HG03571 (cell line): Measurements from ENCODE around the gene ADAT3.

Experiments used
- ATAC-seq: cut with Tn5 transposase; IDR thresholded peaks from one replicate; pipeline ENCODE4 v1.9.1; 2021; ENCODE audit not compliant: unreplicated experiment

ADAT3 gene

GRCh38 chr19:1905110-1905862 is at the start of gene ADAT3, which contains the start of gene SCAMP4:
TSS of gene ADAT3 (plus strand) at chr19:1905399. CDS start at chr19:1912048, 6,649 bp downstream.
TSS of gene SCAMP4 (plus strand) at chr19:1905399. CDS start at chr19:1915020, 9,621 bp downstream.
- peak; percentile 72 for ATAC-seq

- ATAC-seq: no peak
Observed at GRCh38 chr19:1855828-1856255, 49.4 kb upstream of the ADAT3 start.

- no peak for ATAC-seq
Observed at GRCh38 chr19:1856345-1856697, 48.9 kb upstream of the ADAT3 start.

- ATAC-seq: no peak
Observed at GRCh38 chr19:1856698-1857603, 48.2 kb upstream of the ADAT3 start.

DNA sequence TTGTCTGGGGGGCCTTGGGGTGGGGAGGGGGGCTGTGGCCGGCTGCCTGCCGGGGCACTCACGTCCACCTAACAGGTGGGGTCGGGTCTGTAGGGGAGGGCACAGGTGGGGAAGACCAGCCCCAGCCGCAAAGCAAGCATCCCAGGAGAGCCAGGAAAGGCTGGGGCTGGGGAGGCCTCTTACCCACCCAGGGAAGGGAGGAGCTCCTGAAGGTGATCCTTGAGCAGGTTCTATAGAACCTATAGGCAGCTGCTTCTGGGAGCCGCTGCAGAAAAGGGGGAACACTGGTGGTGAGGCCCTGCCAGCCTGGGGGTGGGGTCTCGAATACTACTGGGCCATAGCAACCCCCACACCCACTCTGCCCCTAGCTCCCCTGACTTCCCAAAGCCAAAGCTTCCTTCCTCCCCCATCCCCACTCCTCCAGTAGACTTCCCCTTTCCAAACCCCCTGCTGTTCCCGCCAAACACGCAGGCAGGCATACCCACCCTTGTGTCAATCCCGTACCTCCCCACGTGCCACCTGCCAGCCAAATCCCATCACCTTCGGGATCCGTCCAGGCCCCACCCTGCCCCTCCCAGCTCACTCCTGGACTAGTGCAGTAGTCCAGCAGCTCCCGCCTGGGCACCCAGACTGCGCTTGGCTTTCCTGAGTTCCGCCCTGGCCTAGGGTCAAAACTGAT is 47.4 kb upstream of the ADAT3 start:
- no peak for ATAC-seq

DNA sequence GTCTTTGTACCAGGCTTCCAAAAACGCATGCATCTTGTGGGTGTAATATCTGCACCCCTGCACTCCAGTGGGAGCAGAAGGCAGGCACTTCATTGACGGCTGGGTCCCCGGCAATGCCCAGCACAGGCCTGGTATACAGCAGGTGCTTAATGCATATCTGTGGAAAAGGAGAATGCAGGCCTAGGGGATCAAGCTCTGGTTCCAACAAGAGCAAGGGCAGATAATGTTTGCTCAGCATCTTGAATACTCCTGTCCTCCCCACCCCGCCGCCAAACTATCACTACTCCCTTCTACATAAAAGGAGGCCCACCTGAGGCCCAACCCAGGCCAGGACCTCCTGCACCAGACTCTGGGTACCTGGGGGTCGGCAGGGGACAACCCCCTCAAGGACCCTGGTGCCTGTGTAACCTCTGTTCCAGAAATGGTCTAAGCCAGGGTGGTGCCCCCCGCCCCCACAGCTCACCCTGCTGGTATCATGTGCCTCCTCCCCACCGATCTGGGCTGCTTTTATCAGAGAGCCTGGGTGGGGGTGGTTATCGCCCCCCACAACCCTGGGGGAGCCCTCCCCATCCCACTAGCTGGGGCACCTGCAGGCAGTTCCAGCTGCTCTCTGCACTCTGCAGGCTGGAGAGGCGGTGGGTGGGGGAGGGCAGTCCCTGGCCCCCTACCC is 46.7 kb upstream of the ADAT3 start:
- ATAC-seq: no peak

DNA sequence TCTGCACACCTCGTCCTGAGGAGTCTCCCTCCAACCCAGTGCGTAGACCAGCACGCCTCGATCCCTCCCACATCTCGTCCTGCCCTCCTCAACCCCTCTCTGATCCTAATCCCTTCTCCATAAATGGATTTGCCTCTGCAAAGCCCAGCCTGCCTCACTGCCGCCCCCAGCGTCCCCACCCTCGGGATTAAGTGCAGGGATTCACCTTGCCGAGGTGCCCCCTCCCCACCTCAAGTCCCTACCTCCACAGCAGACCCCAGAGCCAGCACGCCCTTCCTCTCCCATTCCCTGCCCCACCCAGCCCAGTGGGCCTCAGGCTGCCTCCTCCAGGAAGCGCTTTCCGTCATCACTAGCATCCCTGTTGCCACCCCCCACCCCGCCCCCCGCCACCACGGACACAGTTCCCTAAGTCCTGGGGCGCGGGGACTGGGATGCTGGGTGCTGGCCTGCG is 45.8 kb upstream of the ADAT3 start:
- no peak for ATAC-seq

- no peak for ATAC-seq
Observed at GRCh38 chr19:1860042-1860775, 45.0 kb upstream of the ADAT3 start.

DNA sequence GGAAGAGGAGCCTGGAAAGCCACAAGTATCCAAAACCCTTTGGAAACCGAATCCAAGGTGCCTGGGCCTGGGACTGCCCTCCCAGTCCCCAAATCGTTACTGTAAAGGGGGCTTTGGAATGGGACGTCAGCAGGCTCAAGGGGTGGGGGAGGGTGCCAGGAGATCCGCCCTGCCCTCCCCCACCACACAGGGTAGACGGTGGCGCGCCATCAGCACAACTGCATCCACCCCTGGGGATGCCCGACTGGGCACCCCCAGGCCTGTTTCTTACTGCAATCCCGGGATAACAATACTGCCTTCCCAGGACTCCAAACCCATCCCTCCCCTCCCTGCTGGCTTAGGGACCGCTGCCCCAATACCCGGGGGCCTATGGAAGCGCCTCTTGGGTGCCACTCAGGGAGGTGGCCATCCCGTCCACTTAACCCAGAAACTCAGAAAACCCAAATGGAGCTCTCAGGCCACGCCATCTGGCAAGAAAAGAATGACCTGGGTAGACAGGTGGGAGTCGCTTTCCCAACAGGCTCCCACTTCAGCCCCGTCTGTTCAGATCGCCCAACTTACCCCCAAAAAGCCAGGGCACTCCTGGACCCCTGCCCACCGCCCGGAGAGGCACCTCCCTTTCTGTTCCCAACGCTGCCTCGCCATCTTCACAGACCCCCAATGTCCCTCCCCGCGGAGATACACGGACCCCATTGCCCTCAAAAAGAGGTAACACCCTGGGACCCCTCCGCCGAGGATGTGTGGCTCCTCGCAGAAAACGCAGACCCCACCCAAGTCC is 44.2 kb upstream of the ADAT3 start:
- ATAC-seq: no peak

GRCh38 chr19:1861599-1862031 is 43.6 kb upstream of the ADAT3 start:
- ATAC-seq: no peak

GRCh38 chr19:1862068-1862423 is 43.2 kb upstream of the ADAT3 start:
- no peak for ATAC-seq

DNA sequence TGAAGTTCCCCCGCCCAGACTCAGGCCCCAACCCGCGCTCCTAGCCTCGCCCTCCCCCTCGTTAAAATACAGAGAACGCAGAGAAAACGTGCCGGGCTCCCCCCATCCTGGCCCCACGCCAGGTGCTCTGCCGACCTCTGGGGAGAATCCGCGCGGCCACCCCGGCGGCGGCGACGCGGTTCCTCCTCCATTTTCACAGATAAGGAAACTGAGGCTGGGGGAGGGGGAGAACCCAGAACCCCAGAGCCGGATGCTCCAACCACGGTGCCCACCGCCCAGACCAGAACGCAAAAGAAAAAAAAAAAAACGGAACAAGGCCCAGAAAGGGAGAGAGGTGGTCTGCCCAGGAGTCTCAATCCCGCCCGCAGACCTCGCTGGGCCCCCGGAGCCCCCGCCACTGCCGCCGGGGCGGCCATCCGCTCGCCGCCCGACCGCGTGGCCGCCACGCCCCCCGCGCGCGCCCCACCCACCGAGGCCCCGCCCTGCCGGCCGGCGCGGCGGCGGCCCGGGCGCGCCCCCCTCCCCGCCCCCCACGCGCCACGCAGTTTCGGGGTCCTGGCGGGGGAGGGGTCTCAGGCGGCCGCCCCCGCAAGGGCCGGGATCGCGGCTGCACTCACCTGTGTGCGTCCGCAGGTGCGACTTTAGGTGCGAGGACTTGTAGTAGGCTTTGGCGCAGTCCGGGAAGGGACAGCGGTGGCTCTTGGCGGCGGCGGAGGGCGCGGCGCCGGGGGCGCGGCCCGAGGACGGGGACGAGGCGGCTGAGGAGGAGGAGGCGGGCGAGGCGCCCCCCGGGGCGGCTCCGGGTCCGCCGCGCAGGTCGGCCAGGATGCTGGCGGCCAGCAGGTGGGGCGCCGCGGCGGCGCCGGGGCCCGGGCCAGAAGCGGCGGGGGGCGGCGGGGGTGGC is 42.5 kb upstream of the ADAT3 start:
- peak; percentile 10 for ATAC-seq

DNA sequence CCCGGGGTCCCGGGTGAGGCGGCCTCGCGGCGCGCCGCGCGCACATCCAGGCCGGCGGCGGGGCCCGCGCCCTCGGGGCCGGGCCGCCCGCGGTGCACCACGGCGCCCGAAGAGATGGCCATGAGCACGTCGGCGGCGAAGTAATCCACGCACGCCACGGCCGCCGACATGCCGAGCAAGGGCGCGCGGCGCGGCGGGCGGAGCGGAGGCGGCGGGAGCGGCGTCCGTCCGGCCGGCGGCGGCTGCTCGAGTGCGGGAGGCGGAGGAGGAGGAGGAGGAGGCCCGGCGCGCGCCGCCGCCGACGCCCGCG is 41.9 kb upstream of the ADAT3 start, which contains the start of gene KLF16:
Gene KLF16 (minus strand): TSS at position 252 of the 310 bp plus-strand sequence. CDS start 82 bp downstream, at position 170.
- ATAC-seq: no peak

- ATAC-seq: peak; percentile 39
Observed at GRCh38 chr19:1863638-1864479, 41.3 kb upstream of the ADAT3 start.

DNA sequence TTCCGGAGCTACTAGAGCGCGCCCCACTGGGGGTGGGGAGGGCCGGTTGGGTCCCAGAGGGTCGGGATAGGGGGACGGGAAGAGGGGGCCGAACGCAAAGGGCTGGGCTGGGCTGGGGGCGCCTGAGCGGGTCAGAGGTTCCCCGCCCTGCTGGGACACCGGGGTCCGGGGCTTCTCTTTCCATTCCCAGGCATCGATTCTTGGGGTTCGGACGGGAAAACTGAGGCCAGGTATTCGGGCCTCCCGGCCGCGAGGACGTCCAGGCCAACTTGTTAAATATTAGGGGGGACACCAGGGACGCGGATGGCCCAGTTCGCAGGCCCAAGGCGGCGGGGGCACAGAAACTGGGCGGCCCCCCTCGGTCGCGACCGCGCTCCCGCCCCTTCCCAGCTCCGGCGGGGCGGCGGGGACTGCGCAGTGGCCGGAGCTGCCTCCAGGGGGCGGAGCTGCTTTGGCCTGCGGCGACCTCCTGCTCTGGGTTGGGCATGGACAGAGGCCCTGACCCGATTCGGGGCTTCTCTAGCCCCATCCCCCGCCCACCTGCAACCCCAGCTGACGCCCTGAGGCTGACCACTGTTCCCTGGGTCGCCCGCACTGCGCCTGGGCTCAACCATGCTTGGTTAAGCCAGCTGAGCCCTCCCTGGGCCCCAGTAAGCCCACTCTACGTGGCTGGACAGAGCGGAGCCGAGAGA is 40.6 kb upstream of the ADAT3 start:
- peak; percentile 40 for ATAC-seq

DNA sequence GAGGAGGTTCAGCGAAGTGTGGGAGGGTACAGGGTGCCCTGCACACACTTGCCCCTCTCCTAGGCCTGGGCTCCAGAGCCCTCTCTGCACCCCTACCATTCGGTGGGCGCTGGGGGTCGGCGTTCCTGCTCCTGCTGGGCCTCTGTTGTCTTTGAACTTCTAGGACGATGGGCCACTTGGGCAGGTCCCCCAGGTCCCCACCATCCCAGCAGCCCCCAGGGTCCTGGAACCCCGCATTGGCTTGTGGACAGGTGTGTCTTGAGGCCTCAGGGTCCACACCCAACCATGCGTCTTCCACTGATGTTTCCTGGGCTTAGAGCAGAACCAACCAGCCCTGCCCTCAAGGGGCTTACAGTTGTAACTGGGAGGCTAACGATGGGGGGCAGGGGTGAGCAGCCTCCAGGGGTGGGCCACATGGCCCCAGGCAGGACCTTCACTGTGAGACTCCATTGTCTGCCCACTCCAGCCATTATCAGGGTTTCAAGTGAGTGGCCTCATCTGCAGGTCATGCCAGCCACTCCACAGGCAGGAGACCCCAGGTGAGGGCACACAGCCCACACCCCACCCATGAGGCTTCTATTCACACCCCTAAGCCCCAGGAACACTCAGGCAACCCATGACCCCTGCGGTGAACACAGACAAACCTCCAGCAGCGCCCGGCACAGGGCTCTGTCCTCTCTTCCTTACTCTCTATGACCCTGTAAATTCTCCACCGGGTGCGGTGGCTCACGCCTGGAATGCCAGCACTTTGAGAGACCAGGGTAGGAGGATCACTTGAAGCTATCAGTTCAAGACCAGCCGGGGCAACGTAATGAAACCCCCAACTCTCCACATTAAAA is 39.8 kb upstream of the ADAT3 start:
- ATAC-seq: no peak
